Measurements from ENCODE around the gene RBM18.

The RBM18 gene

GRCh38 chr9:122297512-122297911, 32.9 kb upstream of the RBM18 start:
- no peak overlapping the region for H3K4me3 ChIP-seq (ENCODE audit: low read depth, low read length)
- TF ChIP-seq CTCF (IDR thresholded peaks at IDR 0.05; ENCODE audit: low read depth, low read length), result no peak

- no peak for TF ChIP-seq CTCF (IDR thresholded peaks at IDR 0.05; ENCODE audit: low read depth, low read length)
- no peak overlapping the region for H3K4me3 ChIP-seq (ENCODE audit: low read depth, low read length)
These were observed 29.9 kb upstream of the RBM18 start for GRCh38 chr9:122294531-122294930.

- no peak overlapping the region for H3K4me3 ChIP-seq (ENCODE audit: low read depth, low read length)
- TF ChIP-seq CTCF (IDR thresholded peaks at IDR 0.05; ENCODE audit: low read depth, low read length), result no peak
These were observed 26.8 kb upstream of the RBM18 start for GRCh38 chr9:122291458-122291857.

GRCh38 chr9:122287214-122287720, 22.6 kb upstream of the RBM18 start:
- TF ChIP-seq CTCF (IDR thresholded peaks at IDR 0.05; ENCODE audit: low read depth, low read length), result no peak
- no peak overlapping the region for H3K4me3 ChIP-seq (ENCODE audit: low read depth, low read length)

GRCh38 chr9:122286764-122287163, 22.1 kb upstream of the RBM18 start:
- no peak overlapping the region for H3K4me3 ChIP-seq (ENCODE audit: low read depth, low read length)
- TF ChIP-seq CTCF (IDR thresholded peaks at IDR 0.05; ENCODE audit: low read depth, low read length), result no peak

GRCh38 chr9:122281368-122281767, 16.7 kb upstream of the RBM18 start:
- TF ChIP-seq CTCF (IDR thresholded peaks at IDR 0.05; ENCODE audit: low read depth, low read length), result no peak
- H3K4me3 ChIP-seq (ENCODE audit: low read depth, low read length), result no peak overlapping the region

GRCh38 chr9:122277285-122277897, 12.8 kb upstream of the RBM18 start:
- no peak overlapping the region for H3K4me3 ChIP-seq (ENCODE audit: low read depth, low read length)
- TF ChIP-seq CTCF (IDR thresholded peaks at IDR 0.05; ENCODE audit: low read depth, low read length), result no peak
